K562 (cell line): ENCODE measurements around the gene VWA2. TPM values are rescaled to one million over a fixed set of nuclear protein-coding genes. Genes with fewer than 3 reads are reported as not detected.

Experiments used
- ATAC-seq: fragments of 200-7000 bp; cut with Tn5 transposase; 3 replicates; pipeline ENCODE4 v1.9.1; 2020; ENCODE audit warnings: moderate library complexity
- BruUV-seq: library from RNA; stranded (reverse); fragments of 400-500 nt; replicated peaks from 2 replicates; lab custom pipeline; 2021; lab: Mats Ljungman, UMichigan
- CTCF ChIA-PET: fragments of 300-600 bp; formaldehyde crosslinking; extraction: SDS; loops from one replicate; lab custom pipeline; 2021; ENCODE audit warnings: low intra/inter-chr PET ratio; lab: Yijun Ruan, JAX
- POLR2A ChIA-PET: fragments of 300-600, 350-650 bp; sonication (Branson Sonifier 250); formaldehyde crosslinking; extraction: SDS; loops from one replicate; lab custom pipeline; 2021; ENCODE audit warnings: antibody characterized with exemption, inconsistent platforms; lab: Yijun Ruan, JAX
- DNase-seq, 4 experiments: peaks; one replicate each; pipeline versions ENCODE4 v3.0.0 to v3.0.0-alpha.2; 2011 to 2018; ENCODE audit warnings: low spot score in 3 of 4, mixed read lengths in 3 of 4; ENCODE audit errors: extremely low read depth in 1 of 4
- FAIRE-seq: peaks from 2 replicates; lab custom pipeline; 2011; peaks lifted over from hg19 to GRCh38; lab: Jason Lieb, UNC
- H2AFZ ChIP-seq: 2 replicates; pipeline ENCODE4 v1.6.0; 2011; ENCODE audit warnings: low read depth, low read length, control low read depth, inconsistent platforms
- H3K27ac ChIP-seq: fragments of 200-600 bp; 3 replicates; pipeline ENCODE4 v1.8.0; 2011; ENCODE audit warnings: low read depth, mild to moderate bottlenecking, control low read depth, inconsistent platforms, low read length, moderate library complexity, mixed read lengths; ENCODE audit errors: extremely low read depth
- H3K27me3 ChIP-seq, 2 experiments: fragments of 300-600 bp in 1 of 2; 2 replicates in 1 of 2; 3 replicates in 1 of 2; pipeline versions ENCODE4 v1.6.0 to v1.8.0; 2011; ENCODE audit warnings: inconsistent platforms in 2 of 2, low read length in 2 of 2, mild to moderate bottlenecking in 1 of 2, mixed read lengths in 1 of 2, moderate library complexity in 1 of 2; ENCODE audit not compliant: control insufficient read depth in 2 of 2, insufficient read depth in 2 of 2
- H3K36me3 ChIP-seq: fragments of 300-600 bp; 3 replicates; pipeline ENCODE4 v1.8.0; 2011; ENCODE audit warnings: mild to moderate bottlenecking, low read length, inconsistent platforms; ENCODE audit not compliant: control insufficient read depth, insufficient read depth
- H3K4me1 ChIP-seq, 2 experiments: fragments of 200-600 bp in 1 of 2; replicated peaks in 1 of 2; 2 replicates in 1 of 2; 3 replicates in 1 of 2; pipeline versions ENCODE4 v1.5.1 to v1.8.0; 2011; ENCODE audit warnings: inconsistent platforms in 2 of 2, low read length in 2 of 2, mild to moderate bottlenecking in 1 of 2, mixed read lengths in 1 of 2, moderate library complexity in 1 of 2; ENCODE audit not compliant: control insufficient read depth in 2 of 2, insufficient read depth in 2 of 2
- H3K4me2 ChIP-seq: 2 replicates; pipeline ENCODE4 v1.6.1; 2011; ENCODE audit warnings: low read length, control low read depth, inconsistent platforms, mixed read lengths; ENCODE audit not compliant: insufficient read depth
- H3K4me3 ChIP-seq: fragments of 200-600 bp; sonication (generic), shearing (Covaris generic); 2 replicates; pipeline ENCODE4 v1.5.1; 2016; ENCODE audit warnings: control low read depth, inconsistent platforms
- H3K79me2 ChIP-seq: fragments of 200-600 bp; 3 replicates; pipeline ENCODE4 v1.8.0; 2011; ENCODE audit warnings: low read length, inconsistent platforms; ENCODE audit not compliant: control insufficient read depth, insufficient read depth
- H3K9ac ChIP-seq, 2 experiments: 2 replicates each; pipeline versions ENCODE4 v1.6.0 to v1.6.1; 2011; ENCODE audit warnings: low read depth in 2 of 2, low read length in 2 of 2, control low read depth in 1 of 2, inconsistent platforms in 1 of 2, mild to moderate bottlenecking in 1 of 2, mixed read lengths in 1 of 2; ENCODE audit not compliant: insufficient read depth in 1 of 2
- H3K9me1 ChIP-seq: one replicate; pipeline ENCODE4 v1.6.0; 2011; ENCODE audit warnings: inconsistent platforms, mild to moderate bottlenecking, low read length, moderate library complexity; ENCODE audit not compliant: control insufficient read depth, insufficient read depth
- H3K9me3 ChIP-seq: replicated peaks from 2 replicates; pipeline ENCODE4 v1.5.1; 2011; ENCODE audit warnings: low read depth, low read length, inconsistent platforms; ENCODE audit not compliant: control insufficient read depth, insufficient read depth
- H4K20me1 ChIP-seq: replicated peaks from 2 replicates; pipeline ENCODE4 v1.6.1; 2011; ENCODE audit warnings: low read length, inconsistent platforms, mixed read lengths; ENCODE audit not compliant: control insufficient read depth, insufficient read depth
- POLR2AphosphoS5 ChIP-seq: IDR thresholded peaks from 2 replicates; pipeline ENCODE4 v1.6.1; 2011; ENCODE audit warnings: mild to moderate bottlenecking, low read depth, low read length, moderate library complexity; ENCODE audit not compliant: control insufficient read depth, insufficient read depth
- SMARCB1 ChIP-seq: IDR thresholded peaks from 2 replicates; pipeline ENCODE4 v1.6.1; 2011; ENCODE audit warnings: improper control_type of control experiment, low read depth; ENCODE audit not compliant: insufficient read length
- WHSC1 ChIP-seq: IDR thresholded peaks from one replicate; pipeline ENCODE4 v1.6.1; 2012; ENCODE audit warnings: low read length, control low read depth, inconsistent platforms
- XRCC5 ChIP-seq: fragments of 200-400 bp; formaldehyde crosslinking; IDR thresholded peaks from 2 replicates; pipeline ENCODE4 v1.6.1; 2017; ENCODE audit warnings: low read depth, mild to moderate bottlenecking, low read length
- YBX1 ChIP-seq: fragments of 450-650 bp; IDR thresholded peaks from 2 replicates; pipeline ENCODE4 v1.7.1; 2016; ENCODE audit warnings: mild to moderate bottlenecking
- ZNF143 ChIP-seq: sonication (generic); formaldehyde crosslinking; IDR thresholded peaks from 2 replicates; pipeline ENCODE4 v1.9.0; 2022; ENCODE audit warnings: mild to moderate bottlenecking, missing genetic modification reagents
- ZNF551 ChIP-seq: fragments of 250-450 bp; sonication (Bioruptor Pico); IDR thresholded peaks from 2 replicates; pipeline ENCODE4 v1.5.0; 2021; ENCODE audit warnings: mild to moderate bottlenecking, moderate library complexity
- ZNF717 ChIP-seq: fragments of 250-450 bp; sonication (Bioruptor Pico); IDR thresholded peaks from 2 replicates; pipeline ENCODE4 v1.5.0; 2021
- ZSCAN29 ChIP-seq: fragments of 450-650 bp; IDR thresholded peaks from 2 replicates; pipeline ENCODE4 v1.6.1; 2017
- WGBS: fragments of 100-300 bp; shearing (Covaris generic); methylation state at CpG from one replicate; pipeline ENCODE4 v1.1.6; 2016; ENCODE audit warnings: low coverage, mixed read lengths; ENCODE audit not compliant: insufficient coverage; ENCODE audit errors: missing lambda C conversion rate; 5-methylcytosine and 5-hydroxymethylcytosine counted together
- in situ Hi-C: fragments of 300-500 bp; cut with MboI; formaldehyde crosslinking; loops from 4 replicates; pipeline ENCODE4 v1.15.0; 2018; ENCODE audit warnings: inconsistent platforms, mixed read lengths
- intact Hi-C: fragments of 100-400 bp; cut with micrococcal nuclease; formaldehyde crosslinking; loops from 2 replicates; pipeline ENCODE4 v1.14.2; 2022
- polyA plus RNA-seq, 8 experiments: library from polyadenylated mRNA; depleted of rRNA in 4 of 8; stranded (reverse) in 5 of 8; unstranded in 3 of 8; fragments of >200 nt; fragmentation: Nextera tagmentation in 2 of 8; fragmentation: Illumina TruSeq in 1 of 8; extraction: Ambion mirVana in 2 of 8; extraction: Trizol in 1 of 8; gene quantifications; 2 replicates each; pipeline versions ENCODE4 v1.2.1 to v1.2.3, GENCODE V29; 2011 to 2014; ENCODE audit warnings: inconsistent platforms in 1 of 8, missing spikeins in 1 of 8
- total RNA-seq, 7 experiments: library from RNA; depleted of rRNA in 6 of 7; stranded (reverse); fragments of >200 nt in 6 of 7; fragmentation: Illumina TruSeq in 2 of 7; extraction: Trizol in 2 of 7; gene quantifications; 2 replicates each; pipeline versions ENCODE4 v1.2.1 to v1.2.3, GENCODE V29; 2011 to 2021; ENCODE audit warnings: low replicate concordance in 1 of 7
- TF ChIP-seq, protein P1 (sequence below): fragments of 450-650 bp; formaldehyde crosslinking; IDR thresholded peaks from 2 replicates; pipeline ENCODE4 v1.4.0; 2020; ENCODE audit warnings: mild to moderate bottlenecking, moderate library complexity
- TF ChIP-seq, protein P2 (sequence below): fragments of 450-650 bp; formaldehyde crosslinking; IDR thresholded peaks from 2 replicates; pipeline ENCODE4 v1.4.0; 2022; ENCODE audit warnings: mild to moderate bottlenecking, moderate library complexity
- TF ChIP-seq, protein P3 (sequence below): fragments of 250-450 bp; sonication (Bioruptor Pico); IDR thresholded peaks from 2 replicates; pipeline ENCODE4 v1.8.0; 2022; ENCODE audit warnings: inconsistent platforms
- TF ChIP-seq, protein P4 (sequence below): IDR thresholded peaks from 2 replicates; pipeline ENCODE4 v1.6.1; 2011; ENCODE audit warnings: borderline replicate concordance, low read depth, mild to moderate bottlenecking, moderate library complexity, low read length; ENCODE audit not compliant: insufficient read depth, poor library complexity, severe bottlenecking

The VWA2 gene
- total and polyA plus RNA-seq, 9 of the 15 experiments (the other 6 are each of a cell fraction or from before 2014, with no cell fraction given): not detected

DNA sequence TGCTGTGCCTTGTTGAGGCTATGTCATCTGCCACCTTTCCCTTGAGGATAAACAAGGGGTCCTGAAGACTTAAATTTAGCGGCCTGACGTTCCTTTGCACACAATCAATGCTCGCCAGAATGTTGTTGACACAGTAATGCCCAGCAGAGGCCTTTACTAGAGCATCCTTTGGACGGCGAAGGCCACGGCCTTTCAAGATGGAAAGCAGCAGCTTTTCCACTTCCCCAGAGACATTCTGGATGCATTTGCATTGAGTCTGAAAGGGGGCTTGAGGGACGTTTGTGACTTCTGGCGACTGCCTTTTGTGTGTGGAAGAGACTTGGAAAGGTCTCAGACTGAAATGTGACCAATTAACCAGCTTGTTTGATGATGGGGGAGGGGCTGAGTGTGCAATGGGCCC, 52.5 kb downstream of the VWA2 start (continued):
- no peak for TF ChIP-seq ZSCAN29
- no peak for TF ChIP-seq POLR2AphosphoS5
- TF ChIP-seq YBX1: no peak
- no peak for TF ChIP-seq ZNF717 (CRISPR knock-in tag)
- TF ChIP-seq, protein P1, sequence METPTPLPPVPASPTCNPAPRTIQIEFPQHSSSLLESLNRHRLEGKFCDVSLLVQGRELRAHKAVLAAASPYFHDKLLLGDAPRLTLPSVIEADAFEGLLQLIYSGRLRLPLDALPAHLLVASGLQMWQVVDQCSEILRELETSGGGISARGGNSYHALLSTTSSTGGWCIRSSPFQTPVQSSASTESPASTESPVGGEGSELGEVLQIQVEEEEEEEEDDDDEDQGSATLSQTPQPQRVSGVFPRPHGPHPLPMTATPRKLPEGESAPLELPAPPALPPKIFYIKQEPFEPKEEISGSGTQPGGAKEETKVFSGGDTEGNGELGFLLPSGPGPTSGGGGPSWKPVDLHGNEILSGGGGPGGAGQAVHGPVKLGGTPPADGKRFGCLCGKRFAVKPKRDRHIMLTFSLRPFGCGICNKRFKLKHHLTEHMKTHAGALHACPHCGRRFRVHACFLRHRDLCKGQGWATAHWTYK (CRISPR knock-in tag): no peak
- TF ChIP-seq, protein P2, sequence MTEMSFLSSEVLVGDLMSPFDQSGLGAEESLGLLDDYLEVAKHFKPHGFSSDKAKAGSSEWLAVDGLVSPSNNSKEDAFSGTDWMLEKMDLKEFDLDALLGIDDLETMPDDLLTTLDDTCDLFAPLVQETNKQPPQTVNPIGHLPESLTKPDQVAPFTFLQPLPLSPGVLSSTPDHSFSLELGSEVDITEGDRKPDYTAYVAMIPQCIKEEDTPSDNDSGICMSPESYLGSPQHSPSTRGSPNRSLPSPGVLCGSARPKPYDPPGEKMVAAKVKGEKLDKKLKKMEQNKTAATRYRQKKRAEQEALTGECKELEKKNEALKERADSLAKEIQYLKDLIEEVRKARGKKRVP: no peak
- TF ChIP-seq WHSC1: no peak
- TF ChIP-seq, all 486 proteins: peak for 0

DNA sequence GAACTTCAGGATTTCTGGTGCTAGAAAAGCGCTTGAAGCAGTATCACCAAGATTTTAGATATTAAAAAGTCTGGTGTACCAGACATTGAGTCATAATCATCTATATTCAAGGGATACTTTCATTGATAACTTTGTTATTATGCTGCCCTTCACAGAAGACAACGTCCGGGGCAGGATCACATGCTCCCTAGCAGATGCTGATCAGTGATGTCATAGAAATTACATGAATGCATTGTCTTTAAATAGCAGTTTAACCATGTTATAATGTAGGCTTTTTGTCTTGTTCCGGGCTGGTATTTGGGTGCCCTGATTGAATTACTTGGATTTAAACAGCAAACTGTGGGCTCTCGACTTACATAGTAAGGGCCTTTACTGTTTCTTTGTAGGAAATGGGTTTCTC, 54.0 kb downstream of the VWA2 start:
- H3K4me3 ChIP-seq: no peak overlapping the region
- ChIA-PET CTCF (no interaction called here), POLR2A (no interaction called here)
- no peak overlapping the region for H3K27ac ChIP-seq
- intact Hi-C loops: no loop called here
- ATAC-seq: no peak
- BruUV-seq: no TSS peak
- no peak for FAIRE-seq
- H3K9me1 ChIP-seq: no peaks in the 10 kb centered on the region
- no peak overlapping the region for H3K4me2 ChIP-seq
- peaks cover 0 to 22% of the 10 kb centered on the region in 2 experiments; a peak in 2 of 5 replicates for H3K27me3 ChIP-seq
- H4K20me1 ChIP-seq: no peaks in the 10 kb centered on the region
- 0% methylated on average over 4 of the region's 5 CpGs for WGBS
- no peaks in the 10 kb centered on the region for H3K79me2 ChIP-seq
- no peak for DNase-seq
- no peaks in the 10 kb centered on the region for H3K4me1 ChIP-seq
- no peak overlapping the region for H3K9ac ChIP-seq
- H2AFZ ChIP-seq: no peak overlapping the region
- H3K36me3 ChIP-seq: no peaks in the 10 kb centered on the region
- H3K9me3 ChIP-seq: no peaks in the 10 kb centered on the region
- in situ Hi-C loops: no loop called here
- TF ChIP-seq, protein P3, sequence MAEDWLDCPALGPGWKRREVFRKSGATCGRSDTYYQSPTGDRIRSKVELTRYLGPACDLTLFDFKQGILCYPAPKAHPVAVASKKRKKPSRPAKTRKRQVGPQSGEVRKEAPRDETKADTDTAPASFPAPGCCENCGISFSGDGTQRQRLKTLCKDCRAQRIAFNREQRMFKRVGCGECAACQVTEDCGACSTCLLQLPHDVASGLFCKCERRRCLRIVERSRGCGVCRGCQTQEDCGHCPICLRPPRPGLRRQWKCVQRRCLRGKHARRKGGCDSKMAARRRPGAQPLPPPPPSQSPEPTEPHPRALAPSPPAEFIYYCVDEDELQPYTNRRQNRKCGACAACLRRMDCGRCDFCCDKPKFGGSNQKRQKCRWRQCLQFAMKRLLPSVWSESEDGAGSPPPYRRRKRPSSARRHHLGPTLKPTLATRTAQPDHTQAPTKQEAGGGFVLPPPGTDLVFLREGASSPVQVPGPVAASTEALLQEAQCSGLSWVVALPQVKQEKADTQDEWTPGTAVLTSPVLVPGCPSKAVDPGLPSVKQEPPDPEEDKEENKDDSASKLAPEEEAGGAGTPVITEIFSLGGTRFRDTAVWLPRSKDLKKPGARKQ (CRISPR knock-in tag): no peak
- TF ChIP-seq SMARCB1: no peak
- TF ChIP-seq, protein P4, sequence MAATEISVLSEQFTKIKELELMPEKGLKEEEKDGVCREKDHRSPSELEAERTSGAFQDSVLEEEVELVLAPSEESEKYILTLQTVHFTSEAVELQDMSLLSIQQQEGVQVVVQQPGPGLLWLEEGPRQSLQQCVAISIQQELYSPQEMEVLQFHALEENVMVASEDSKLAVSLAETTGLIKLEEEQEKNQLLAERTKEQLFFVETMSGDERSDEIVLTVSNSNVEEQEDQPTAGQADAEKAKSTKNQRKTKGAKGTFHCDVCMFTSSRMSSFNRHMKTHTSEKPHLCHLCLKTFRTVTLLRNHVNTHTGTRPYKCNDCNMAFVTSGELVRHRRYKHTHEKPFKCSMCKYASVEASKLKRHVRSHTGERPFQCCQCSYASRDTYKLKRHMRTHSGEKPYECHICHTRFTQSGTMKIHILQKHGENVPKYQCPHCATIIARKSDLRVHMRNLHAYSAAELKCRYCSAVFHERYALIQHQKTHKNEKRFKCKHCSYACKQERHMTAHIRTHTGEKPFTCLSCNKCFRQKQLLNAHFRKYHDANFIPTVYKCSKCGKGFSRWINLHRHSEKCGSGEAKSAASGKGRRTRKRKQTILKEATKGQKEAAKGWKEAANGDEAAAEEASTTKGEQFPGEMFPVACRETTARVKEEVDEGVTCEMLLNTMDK: no peak
- no peak for TF ChIP-seq ZNF143
- no peak for TF ChIP-seq ZNF551 (CRISPR knock-in tag)
- TF ChIP-seq XRCC5: no peak
